SU-DHL-6 (cell line): ENCODE data around the gene SLC6A17.

Source experiments
- H2AFZ ChIP-seq: fragments of 200-600 bp; sonication (generic); 2 replicates; pipeline ENCODE4 v1.6.1; 2014; ENCODE audit warnings: low read depth, mild to moderate bottlenecking, moderate library complexity, mixed read lengths, antibody characterized with exemption, low read length; ENCODE audit not compliant: severe bottlenecking
- H3F3A ChIP-seq: fragments of 200-600 bp; shearing (Covaris generic); 2 replicates; pipeline ENCODE4 v1.6.0; 2016; ENCODE audit warnings: antibody characterized with exemption, mild to moderate bottlenecking; ENCODE audit not compliant: insufficient read depth
- H3K27ac ChIP-seq: fragments of 200-600 bp; sonication (generic); 2 replicates; pipeline ENCODE4 v1.5.1; 2016; ENCODE audit warnings: low read depth, mild to moderate bottlenecking, low read length, moderate library complexity, mixed read lengths
- H3K27me3 ChIP-seq: fragments of 200-600 bp; sonication (generic), shearing (Covaris generic); 2 replicates; pipeline ENCODE4 v1.6.0; 2014; ENCODE audit warnings: mild to moderate bottlenecking, low read length
- H3K36me3 ChIP-seq: fragments of 200-600 bp; sonication (generic); 2 replicates; pipeline ENCODE4 v1.6.1; 2014; ENCODE audit warnings: mild to moderate bottlenecking, low read length, mixed read lengths
- H3K4me2 ChIP-seq: fragments of 300-600, 200-600 bp; shearing (Covaris generic), sonication (generic); 2 replicates; pipeline ENCODE4 v1.6.0; 2014; ENCODE audit warnings: low read length, low read depth, mild to moderate bottlenecking; ENCODE audit not compliant: poor library complexity, severe bottlenecking
- H3K4me3 ChIP-seq: fragments of 200-600 bp; sonication (generic); 2 replicates; pipeline ENCODE4 v1.5.1; 2014; ENCODE audit warnings: antibody characterized with exemption, low read length, mild to moderate bottlenecking, mixed read lengths; ENCODE audit not compliant: insufficient read depth, poor library complexity, severe bottlenecking
- H3K79me2 ChIP-seq: fragments of 200-600 bp; sonication (generic); 2 replicates; pipeline ENCODE4 v1.6.1; 2014; ENCODE audit warnings: mild to moderate bottlenecking, low read length, moderate library complexity; ENCODE audit not compliant: insufficient read depth
- H3K9ac ChIP-seq: fragments of 200-600 bp; sonication (generic); 2 replicates; pipeline ENCODE4 v1.7.0; 2014; ENCODE audit warnings: mild to moderate bottlenecking, low read length
- H3K9me2 ChIP-seq: fragments of 200-600 bp; sonication (generic); replicated peaks from 2 replicates; pipeline ENCODE4 v1.6.1; 2014; ENCODE audit warnings: low read length; ENCODE audit not compliant: insufficient read depth
- H3K9me3 ChIP-seq: fragments of 200-600 bp; sonication (generic); 2 replicates; pipeline ENCODE4 v1.6.1; 2014; ENCODE audit warnings: low read length, mixed read lengths; ENCODE audit not compliant: insufficient read depth
- H4K20me1 ChIP-seq: fragments of 200-600 bp; sonication (generic); 2 replicates; pipeline ENCODE4 v1.6.1; 2014; ENCODE audit warnings: low read depth, mild to moderate bottlenecking, antibody characterized with exemption, low read length, moderate library complexity, mixed read lengths
- EZH2phosphoT487 ChIP-seq: fragments of 200-600 bp; sonication (generic), shearing (Covaris generic); conservative IDR thresholded peaks from 2 replicates; pipeline ENCODE4 v1.6.1; 2018; ENCODE audit warnings: mild to moderate bottlenecking, antibody characterized with exemption, low read length, moderate library complexity, mixed read lengths
- TF ChIP-seq, protein P1 (sequence below): fragments of 200-600 bp; sonication (generic); IDR thresholded peaks from one replicate; pipeline ENCODE4 v1.5.1; 2017; ENCODE audit warnings: antibody characterized with exemption, mild to moderate bottlenecking, low read length, moderate library complexity; ENCODE audit not compliant: insufficient read depth, poor library complexity, severe bottlenecking

The SLC6A17 gene

DNA sequence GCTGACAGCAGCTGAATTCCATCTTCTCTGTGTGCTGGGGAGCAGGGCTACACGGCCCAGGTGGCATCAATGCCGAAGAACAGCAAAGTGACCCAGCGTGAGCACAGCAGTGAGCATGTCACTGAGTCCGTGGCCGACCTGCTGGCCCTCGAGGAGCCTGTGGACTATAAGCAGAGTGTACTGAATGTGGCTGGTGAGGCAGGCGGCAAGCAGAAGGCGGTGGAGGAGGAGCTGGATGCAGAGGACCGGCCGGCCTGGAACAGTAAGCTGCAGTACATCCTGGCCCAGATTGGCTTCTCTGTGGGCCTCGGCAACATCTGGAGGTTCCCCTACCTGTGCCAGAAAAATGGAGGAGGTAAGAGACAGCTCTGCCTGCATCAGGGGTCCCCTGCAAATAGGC is 16.6 kb downstream of the SLC6A17 start:
- no peaks in the 10 kb centered on the region for H3K9me2 ChIP-seq
- H3K27ac ChIP-seq: no peak overlapping the region
- H3F3A ChIP-seq: no peaks in the 10 kb centered on the region
- H3K36me3 ChIP-seq: no peaks in the 10 kb centered on the region
- H3K4me3 ChIP-seq: no peak overlapping the region
- no peak overlapping the region for H3K9ac ChIP-seq
- no peak overlapping the region for H2AFZ ChIP-seq
- no peaks in the 10 kb centered on the region for H3K27me3 ChIP-seq
- TF ChIP-seq EZH2phosphoT487: no peak
- TF ChIP-seq, protein P1, sequence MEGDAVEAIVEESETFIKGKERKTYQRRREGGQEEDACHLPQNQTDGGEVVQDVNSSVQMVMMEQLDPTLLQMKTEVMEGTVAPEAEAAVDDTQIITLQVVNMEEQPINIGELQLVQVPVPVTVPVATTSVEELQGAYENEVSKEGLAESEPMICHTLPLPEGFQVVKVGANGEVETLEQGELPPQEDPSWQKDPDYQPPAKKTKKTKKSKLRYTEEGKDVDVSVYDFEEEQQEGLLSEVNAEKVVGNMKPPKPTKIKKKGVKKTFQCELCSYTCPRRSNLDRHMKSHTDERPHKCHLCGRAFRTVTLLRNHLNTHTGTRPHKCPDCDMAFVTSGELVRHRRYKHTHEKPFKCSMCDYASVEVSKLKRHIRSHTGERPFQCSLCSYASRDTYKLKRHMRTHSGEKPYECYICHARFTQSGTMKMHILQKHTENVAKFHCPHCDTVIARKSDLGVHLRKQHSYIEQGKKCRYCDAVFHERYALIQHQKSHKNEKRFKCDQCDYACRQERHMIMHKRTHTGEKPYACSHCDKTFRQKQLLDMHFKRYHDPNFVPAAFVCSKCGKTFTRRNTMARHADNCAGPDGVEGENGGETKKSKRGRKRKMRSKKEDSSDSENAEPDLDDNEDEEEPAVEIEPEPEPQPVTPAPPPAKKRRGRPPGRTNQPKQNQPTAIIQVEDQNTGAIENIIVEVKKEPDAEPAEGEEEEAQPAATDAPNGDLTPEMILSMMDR: no peak
- no peak overlapping the region for H3K4me2 ChIP-seq
- no peaks in the 10 kb centered on the region for H4K20me1 ChIP-seq
- no peaks in the 10 kb centered on the region for H3K9me3 ChIP-seq
- no peaks in the 10 kb centered on the region for H3K79me2 ChIP-seq

DNA sequence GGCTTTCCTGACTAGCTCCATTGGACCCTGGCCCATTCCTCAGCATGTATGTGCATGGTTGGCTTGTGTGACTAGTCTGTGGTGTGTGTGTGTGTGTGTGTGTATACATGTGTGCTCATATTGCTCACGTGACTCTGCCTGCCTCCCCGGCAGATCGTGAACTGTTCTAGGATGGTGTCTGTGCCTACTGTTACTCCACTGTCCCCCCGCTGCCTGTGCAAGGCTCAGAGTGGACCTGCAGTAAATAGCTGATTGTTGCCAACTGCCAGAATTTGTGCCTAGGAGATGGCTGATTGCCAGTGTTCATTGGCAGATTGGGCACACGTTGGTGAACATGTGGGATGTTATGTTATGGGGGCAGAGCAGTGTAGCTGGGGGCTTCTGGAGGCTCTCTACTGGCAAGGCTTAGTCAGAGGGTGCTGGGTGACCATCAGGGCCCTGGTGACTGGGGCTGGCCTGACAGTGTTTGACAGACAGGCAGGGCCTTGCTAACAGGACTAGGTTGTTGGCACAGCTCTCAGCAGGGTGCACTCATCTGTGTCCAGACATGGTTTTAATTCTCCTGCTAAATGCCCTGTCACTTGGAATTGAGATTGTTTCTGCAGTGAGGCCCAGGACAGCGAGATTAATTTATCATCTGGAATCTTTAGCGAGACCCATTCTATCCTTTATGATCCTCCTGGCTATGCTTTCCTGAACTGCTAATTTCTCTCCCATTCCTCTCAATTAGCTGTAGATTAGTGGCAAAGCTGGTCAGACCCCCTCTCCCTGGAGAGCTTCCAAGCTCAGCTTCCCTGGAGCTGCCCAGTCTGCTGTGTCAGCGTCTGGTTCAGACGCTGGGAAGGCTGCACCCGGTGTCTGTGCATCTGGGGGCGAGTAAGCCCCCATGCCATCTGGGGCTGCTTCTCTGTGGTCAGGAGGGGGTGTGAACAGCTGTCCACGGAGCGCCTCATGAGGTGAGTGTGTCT is 20.8 kb downstream of the SLC6A17 start:
- no peak overlapping the region for H3K4me3 ChIP-seq
- no peak for TF ChIP-seq EZH2phosphoT487
- TF ChIP-seq, protein P1: no peak
- H4K20me1 ChIP-seq: no peaks in the 10 kb centered on the region
- H3K9me2 ChIP-seq: no peaks in the 10 kb centered on the region
- H3K36me3 ChIP-seq: no peaks in the 10 kb centered on the region
- no peak overlapping the region for H2AFZ ChIP-seq
- H3K27ac ChIP-seq: no peak overlapping the region
- no peaks in the 10 kb centered on the region for H3K27me3 ChIP-seq
- no peaks in the 10 kb centered on the region for H3K9me3 ChIP-seq
- H3F3A ChIP-seq: no peaks in the 10 kb centered on the region
- no peak overlapping the region for H3K4me2 ChIP-seq
- no peaks in the 10 kb centered on the region for H3K79me2 ChIP-seq
- no peak overlapping the region for H3K9ac ChIP-seq

DNA sequence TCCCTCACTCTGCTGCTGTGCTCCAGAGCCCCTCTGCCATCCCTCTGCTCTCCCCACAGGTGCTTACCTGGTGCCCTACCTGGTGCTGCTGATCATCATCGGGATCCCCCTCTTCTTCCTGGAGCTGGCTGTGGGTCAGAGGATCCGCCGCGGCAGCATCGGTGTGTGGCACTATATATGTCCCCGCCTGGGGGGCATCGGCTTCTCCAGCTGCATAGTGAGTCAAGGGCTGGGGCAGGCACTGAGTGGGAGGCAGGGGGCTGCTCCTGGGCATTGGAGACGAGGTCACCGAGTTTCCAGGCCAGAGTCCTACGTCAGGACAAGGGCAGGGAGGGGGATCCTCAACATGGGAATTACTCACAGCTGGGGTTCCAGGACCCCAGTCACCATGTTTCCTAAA is 21.7 kb downstream of the SLC6A17 start:
- Histone ChIP-seq H3K27ac (no peak overlapping the region), H4K20me1 (no peaks in the 10 kb centered on the region), H3K9me3 (no peaks in the 10 kb centered on the region), H3K4me3 (no peak overlapping the region), H3F3A (no peaks in the 10 kb centered on the region), H3K4me2 (no peak overlapping the region), H3K27me3 (no peaks in the 10 kb centered on the region), H2AFZ (no peak overlapping the region), H3K79me2 (no peaks in the 10 kb centered on the region), H3K9ac (no peak overlapping the region), H3K36me3 (no peaks in the 10 kb centered on the region), H3K9me2 (no peaks in the 10 kb centered on the region)
- TF ChIP-seq, protein P1: no peak
- TF ChIP-seq EZH2phosphoT487: no peak
